ENCODE data around the gene ZNF41. TPM values are rescaled to one million over a fixed set of nuclear protein-coding genes. Genes with fewer than 3 reads are reported as not detected.

Gene ZNF41
- total and polyA plus RNA-seq, 10 donors = 2.4 to 17.0 (median 12.5) TPM

DNA sequence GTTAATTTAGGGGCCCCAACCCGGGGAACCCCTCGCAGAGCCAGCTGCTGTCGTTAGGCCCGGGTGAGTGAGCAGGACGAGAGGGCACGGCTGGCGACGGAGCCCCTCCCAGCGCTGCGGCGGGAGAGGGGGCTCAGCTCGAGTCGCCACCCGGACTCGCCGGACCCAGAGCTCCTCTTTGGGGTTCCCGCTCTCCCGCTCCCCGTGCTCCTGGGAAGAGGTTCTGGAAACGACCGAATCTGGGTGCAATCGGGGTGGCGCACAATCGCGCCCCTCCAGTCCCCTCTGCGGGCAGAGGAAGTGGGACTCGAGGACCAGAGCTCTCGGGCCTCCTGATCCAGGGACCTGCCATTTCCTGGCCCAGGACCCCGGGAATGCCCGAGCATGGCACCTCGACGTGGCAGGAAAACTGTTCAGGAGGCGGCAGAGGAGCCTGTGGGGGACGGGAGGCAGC is 40.7 kb upstream of the ZNF41 start:
- H3K27ac ChIP-seq = peak overlapping the region in 4 of 8 donors; percentile 8 to 63 (median 42)
- DNase-seq = no peak
- 2 to 29% (median 4%) methylated on average over 6 to 34 of the region's 34 CpGs for WGBS, 5 donors

DNA sequence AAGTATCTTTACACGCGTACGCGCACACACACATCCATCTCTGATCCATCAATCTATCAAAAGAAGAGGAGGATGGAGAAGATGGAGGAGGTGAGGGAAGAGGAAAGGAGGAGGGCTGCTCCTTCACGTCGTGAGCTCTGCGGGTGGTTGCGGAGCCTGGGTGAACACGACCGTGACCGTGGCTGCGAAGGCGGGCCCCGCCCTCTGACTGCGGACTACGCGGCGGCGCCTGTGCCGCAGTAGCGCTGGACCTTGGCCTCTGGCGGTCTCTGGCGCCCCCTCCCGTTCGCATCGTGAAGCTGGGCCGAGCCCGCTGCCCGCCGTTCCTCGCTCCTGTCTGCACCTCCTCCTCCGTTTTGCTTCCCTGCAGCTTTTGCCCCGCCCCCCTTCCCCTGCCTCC is 40.3 kb upstream of the ZNF41 start:
- H3K27me3 ChIP-seq (replicated peaks in 1 of 7) = peaks cover 0 to 4% (median 0%) of the 10 kb centered on the region in 7 donors
- WGBS, 5 donors = 2 to 34% (median 5%) methylated on average over 16 to 33 of the region's 33 CpGs
- peaks cover 0 to 19% (median 0%) of the 10 kb centered on the region in 8 donors for H3K9me3 ChIP-seq
- peaks cover 0 to 10% (median 5%) of the 10 kb centered on the region in 6 donors for H3K4me1 ChIP-seq
- intact Hi-C loops (cut with DNase I; ENCODE audit: low total_unique reads) = loop anchor here (10.0 kb wide), 1 partner anchor 328 kb away; the partner anchor contains the start of gene UBA1
- no peaks in the 10 kb centered on the region for H3K36me3 ChIP-seq
- peak; percentile 96 for DNase-seq
- H3K27ac ChIP-seq = peak overlapping the region in 4 of 8 donors; percentile 8 to 63 (median 42)
- peak; percentile 60 to 84 (median 70) for TF ChIP-seq POLR2AphosphoS5 (IDR thresholded peaks at IDR 0.05)
- TF ChIP-seq, protein P1, sequence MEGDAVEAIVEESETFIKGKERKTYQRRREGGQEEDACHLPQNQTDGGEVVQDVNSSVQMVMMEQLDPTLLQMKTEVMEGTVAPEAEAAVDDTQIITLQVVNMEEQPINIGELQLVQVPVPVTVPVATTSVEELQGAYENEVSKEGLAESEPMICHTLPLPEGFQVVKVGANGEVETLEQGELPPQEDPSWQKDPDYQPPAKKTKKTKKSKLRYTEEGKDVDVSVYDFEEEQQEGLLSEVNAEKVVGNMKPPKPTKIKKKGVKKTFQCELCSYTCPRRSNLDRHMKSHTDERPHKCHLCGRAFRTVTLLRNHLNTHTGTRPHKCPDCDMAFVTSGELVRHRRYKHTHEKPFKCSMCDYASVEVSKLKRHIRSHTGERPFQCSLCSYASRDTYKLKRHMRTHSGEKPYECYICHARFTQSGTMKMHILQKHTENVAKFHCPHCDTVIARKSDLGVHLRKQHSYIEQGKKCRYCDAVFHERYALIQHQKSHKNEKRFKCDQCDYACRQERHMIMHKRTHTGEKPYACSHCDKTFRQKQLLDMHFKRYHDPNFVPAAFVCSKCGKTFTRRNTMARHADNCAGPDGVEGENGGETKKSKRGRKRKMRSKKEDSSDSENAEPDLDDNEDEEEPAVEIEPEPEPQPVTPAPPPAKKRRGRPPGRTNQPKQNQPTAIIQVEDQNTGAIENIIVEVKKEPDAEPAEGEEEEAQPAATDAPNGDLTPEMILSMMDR (IDR thresholded peaks at IDR 0.05 in 8 of 11, conservative IDR thresholded peaks at IDR 0.05 in 3 of 11) = peak; percentile 72 to 91 (median 84)
- no peak for TF ChIP-seq POLR2A (IDR thresholded peaks at IDR 0.05)
- H3K4me3 ChIP-seq = peak overlapping the region; percentile 28 to 74 (median 46)

More for the DNA sequence above, 40.7 kb upstream of the ZNF41 start:
- Histone ChIP-seq H3K27me3 (replicated peaks in 1 of 7) (peaks cover 0 to 4% (median 0%) of the 10 kb centered on the region in 7 donors), H3K4me3 (peak overlapping the region; percentile 28 to 74 (median 46)), H3K9me3 (peaks cover 0 to 19% (median 0%) of the 10 kb centered on the region in 8 donors), H3K4me1 (peaks cover 0 to 10% (median 5%) of the 10 kb centered on the region in 6 donors), H3K36me3 (no peaks in the 10 kb centered on the region)
- intact Hi-C loops (cut with DNase I; ENCODE audit: low total_unique reads) = loop anchor here (10.0 kb wide), 1 partner anchor 329 kb away; the partner anchor contains the start of gene UBA1
- TF ChIP-seq, protein P1 (IDR thresholded peaks at IDR 0.05 in 8 of 11, conservative IDR thresholded peaks at IDR 0.05 in 3 of 11) = peak in 5 of 11 experiments; percentile 6 to 49 (median 22)
- no peak for TF ChIP-seq POLR2AphosphoS5 (IDR thresholded peaks at IDR 0.05)

DNA sequence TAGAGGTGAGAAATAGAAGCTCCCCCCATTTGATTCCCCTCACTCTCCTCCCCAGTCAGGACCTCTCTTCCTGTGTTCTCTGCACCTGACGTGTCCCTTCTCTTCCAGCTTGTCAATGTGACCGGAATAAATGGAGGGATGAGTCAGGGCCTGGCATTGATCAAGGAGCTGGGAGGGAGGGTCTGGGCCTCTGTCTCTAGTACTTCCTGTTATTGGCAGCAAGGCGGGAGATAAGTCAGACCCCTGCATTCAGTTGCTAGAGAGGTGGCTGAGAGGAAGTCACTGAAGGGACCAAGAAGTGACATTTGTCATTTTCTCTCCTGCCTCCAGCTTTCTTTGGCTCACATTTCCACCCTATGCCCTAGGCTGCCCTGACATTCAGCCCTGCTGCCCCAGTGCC is 35.1 kb upstream of the ZNF41 start:
- 37 to 81% (median 54%) methylated on average over 2 to 3 of the region's 3 CpGs for WGBS, 5 donors
- Histone ChIP-seq H3K9me3 (peaks cover 0 to 16% (median 0%) of the 10 kb centered on the region in 8 donors), H3K4me1 (peaks cover 0 to 9% (median 4%) of the 10 kb centered on the region in 6 donors), H3K36me3 (no peaks in the 10 kb centered on the region), H3K27me3 (replicated peaks in 1 of 7) (peaks cover 0 to 6% (median 0%) of the 10 kb centered on the region in 7 donors), H3K4me3 (no peak overlapping the region), H3K27ac (no peak overlapping the region)
- DNase-seq = no peak
- intact Hi-C loops (cut with DNase I; ENCODE audit: low total_unique reads) = no loop called here
- TF ChIP-seq, protein P1 (IDR thresholded peaks at IDR 0.05 in 8 of 11, conservative IDR thresholded peaks at IDR 0.05 in 3 of 11) = no peak
- TF ChIP-seq POLR2A (IDR thresholded peaks at IDR 0.05) (no peak), POLR2AphosphoS5 (IDR thresholded peaks at IDR 0.05) (no peak)

DNA sequence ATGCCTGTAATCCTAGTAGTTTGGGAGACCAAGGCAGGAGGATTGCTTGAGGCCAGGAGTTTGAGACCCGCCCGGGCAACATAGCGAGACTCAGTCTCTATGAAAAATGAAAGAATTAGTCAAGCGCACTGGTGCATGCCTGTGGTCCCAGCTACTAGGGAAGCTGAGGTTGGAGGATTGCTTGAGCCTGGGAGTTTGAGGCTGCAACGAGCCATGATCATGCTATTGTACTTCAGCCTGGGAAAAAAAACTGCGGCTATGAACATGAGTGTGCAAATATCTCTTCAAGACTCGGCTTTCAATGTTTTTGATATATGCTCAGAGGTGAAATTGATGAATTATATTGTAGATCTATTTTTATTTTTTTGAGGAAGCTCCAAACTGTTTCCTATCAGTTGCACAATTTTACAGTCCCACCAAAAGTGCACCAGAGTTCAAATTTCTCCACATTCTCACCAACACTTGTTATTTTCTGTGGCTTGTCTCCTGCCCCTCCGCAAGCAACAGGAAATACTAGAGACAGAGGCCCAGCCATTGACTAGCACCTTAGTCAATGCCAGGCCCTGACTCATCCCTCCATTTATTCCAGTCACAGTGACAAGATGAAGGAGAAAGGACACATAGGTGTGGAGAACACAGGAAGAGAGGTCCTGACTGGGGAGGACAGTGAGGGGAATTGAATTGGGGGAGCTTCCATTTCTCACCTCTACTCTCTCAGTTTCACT is 33.1 kb upstream of the ZNF41 start:
- 71 to 89% (median 82%) methylated on average over 8 of the region's 8 CpGs for WGBS, 5 donors
- Histone ChIP-seq H3K4me3 (no peak overlapping the region), H3K4me1 (peaks cover 0 to 6% (median 2%) of the 10 kb centered on the region in 6 donors), H3K27me3 (replicated peaks in 1 of 7) (peaks cover 0 to 6% (median 0%) of the 10 kb centered on the region in 7 donors), H3K36me3 (no peaks in the 10 kb centered on the region), H3K9me3 (peaks cover 0 to under 1% (median 0%) of the 10 kb centered on the region in 8 donors), H3K27ac (no peak overlapping the region)
- no peak for TF ChIP-seq POLR2A (IDR thresholded peaks at IDR 0.05)
- TF ChIP-seq, protein P1 (IDR thresholded peaks at IDR 0.05 in 8 of 11, conservative IDR thresholded peaks at IDR 0.05 in 3 of 11) = no peak
- TF ChIP-seq POLR2AphosphoS5 (IDR thresholded peaks at IDR 0.05) = no peak
- intact Hi-C loops (cut with DNase I; ENCODE audit: low total_unique reads) = no loop called here
- DNase-seq = no peak

All from spleen (tissue), 11 donors.